SK-N-SH (cell line): ENCODE data around the gene RTN4.

Source experiments
- CHD2 ChIP-seq: fragments of 150-350 bp; IDR thresholded peaks from 2 replicates; pipeline ENCODE4 v1.6.1; 2018; ENCODE audit warnings: low read length; ENCODE audit not compliant: partially characterized antibody
- ELF1 ChIP-seq: IDR thresholded peaks from 2 replicates; pipeline ENCODE4 v1.4.0; 2012
- EZH2phosphoT487 ChIP-seq: fragments of 200-600 bp; sonication (generic); IDR thresholded peaks from 2 replicates; pipeline ENCODE4 v1.6.1; 2017; ENCODE audit warnings: low read depth, mixed run types, mild to moderate bottlenecking, antibody characterized with exemption, moderate library complexity, borderline replicate concordance
- MAX ChIP-seq: IDR thresholded peaks from 2 replicates; pipeline ENCODE4 v1.4.0; 2012; ENCODE audit warnings: low read depth
- NFIC ChIP-seq: IDR thresholded peaks from 2 replicates; pipeline ENCODE4 v1.4.0; 2012; ENCODE audit warnings: borderline replicate concordance
- RAD21 ChIP-seq: IDR thresholded peaks from 2 replicates; pipeline ENCODE4 v1.6.1; 2012; ENCODE audit warnings: mild to moderate bottlenecking, low read length
- REST ChIP-seq: IDR thresholded peaks from 2 replicates; pipeline ENCODE4 v1.6.1; 2012; ENCODE audit warnings: mild to moderate bottlenecking, low read depth, low read length, moderate library complexity
- RXRA ChIP-seq: IDR thresholded peaks from 2 replicates; pipeline ENCODE4 v1.4.0; 2012; ENCODE audit warnings: low read depth, mild to moderate bottlenecking, borderline replicate concordance
- YY1 ChIP-seq: IDR thresholded peaks from 2 replicates; pipeline ENCODE4 v1.4.0; 2012; ENCODE audit warnings: low read depth, mild to moderate bottlenecking
- TF ChIP-seq, protein P1 (sequence below): fragments of 200-600 bp; sonication (generic); IDR thresholded peaks from 2 replicates; pipeline ENCODE4 v1.6.1; 2017; ENCODE audit warnings: antibody characterized with exemption, mild to moderate bottlenecking, moderate library complexity

DNA sequence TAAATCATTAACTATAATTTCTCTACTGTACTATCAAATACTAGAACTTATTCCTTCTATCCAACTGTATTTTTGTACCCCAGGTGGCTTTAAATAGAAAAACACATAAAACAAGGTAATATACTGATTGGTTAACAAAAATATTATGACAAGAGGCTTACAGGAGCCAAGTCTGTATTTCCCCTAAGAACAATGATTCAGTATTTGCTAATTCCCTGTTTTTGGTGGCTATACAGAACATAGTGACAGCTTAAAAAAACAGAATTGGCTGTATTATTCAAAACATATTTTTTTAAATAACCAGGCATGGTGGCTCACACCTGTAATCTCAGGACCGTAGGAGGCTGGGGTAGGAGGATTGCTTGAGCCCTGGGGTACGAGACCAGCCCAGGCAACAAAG lies 16.3 kb downstream of the RTN4 start:
- TF ChIP-seq RAD21 (no peak), NFIC (no peak), RXRA (no peak), MAX (no peak), CHD2 (no peak), ELF1 (no peak), YY1 (no peak), REST (no peak), EZH2phosphoT487 (no peak)
- TF ChIP-seq, protein P1, sequence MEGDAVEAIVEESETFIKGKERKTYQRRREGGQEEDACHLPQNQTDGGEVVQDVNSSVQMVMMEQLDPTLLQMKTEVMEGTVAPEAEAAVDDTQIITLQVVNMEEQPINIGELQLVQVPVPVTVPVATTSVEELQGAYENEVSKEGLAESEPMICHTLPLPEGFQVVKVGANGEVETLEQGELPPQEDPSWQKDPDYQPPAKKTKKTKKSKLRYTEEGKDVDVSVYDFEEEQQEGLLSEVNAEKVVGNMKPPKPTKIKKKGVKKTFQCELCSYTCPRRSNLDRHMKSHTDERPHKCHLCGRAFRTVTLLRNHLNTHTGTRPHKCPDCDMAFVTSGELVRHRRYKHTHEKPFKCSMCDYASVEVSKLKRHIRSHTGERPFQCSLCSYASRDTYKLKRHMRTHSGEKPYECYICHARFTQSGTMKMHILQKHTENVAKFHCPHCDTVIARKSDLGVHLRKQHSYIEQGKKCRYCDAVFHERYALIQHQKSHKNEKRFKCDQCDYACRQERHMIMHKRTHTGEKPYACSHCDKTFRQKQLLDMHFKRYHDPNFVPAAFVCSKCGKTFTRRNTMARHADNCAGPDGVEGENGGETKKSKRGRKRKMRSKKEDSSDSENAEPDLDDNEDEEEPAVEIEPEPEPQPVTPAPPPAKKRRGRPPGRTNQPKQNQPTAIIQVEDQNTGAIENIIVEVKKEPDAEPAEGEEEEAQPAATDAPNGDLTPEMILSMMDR = no peak
